Activated CD4-positive, CD25-positive, alpha-beta regulatory T cell treated with anti-CD3 and anti-CD28 coated beads, Interleukin-2, amount 50 U/mL, for 16 hours (primary cell): ENCODE results near the gene NKX1-1.

Experiments used
- DNase-seq: peaks from one replicate; pipeline ENCODE4 v3.0.0-alpha.2; 2020; ENCODE audit warnings: low read depth, low spot score

Gene NKX1-1

DNA sequence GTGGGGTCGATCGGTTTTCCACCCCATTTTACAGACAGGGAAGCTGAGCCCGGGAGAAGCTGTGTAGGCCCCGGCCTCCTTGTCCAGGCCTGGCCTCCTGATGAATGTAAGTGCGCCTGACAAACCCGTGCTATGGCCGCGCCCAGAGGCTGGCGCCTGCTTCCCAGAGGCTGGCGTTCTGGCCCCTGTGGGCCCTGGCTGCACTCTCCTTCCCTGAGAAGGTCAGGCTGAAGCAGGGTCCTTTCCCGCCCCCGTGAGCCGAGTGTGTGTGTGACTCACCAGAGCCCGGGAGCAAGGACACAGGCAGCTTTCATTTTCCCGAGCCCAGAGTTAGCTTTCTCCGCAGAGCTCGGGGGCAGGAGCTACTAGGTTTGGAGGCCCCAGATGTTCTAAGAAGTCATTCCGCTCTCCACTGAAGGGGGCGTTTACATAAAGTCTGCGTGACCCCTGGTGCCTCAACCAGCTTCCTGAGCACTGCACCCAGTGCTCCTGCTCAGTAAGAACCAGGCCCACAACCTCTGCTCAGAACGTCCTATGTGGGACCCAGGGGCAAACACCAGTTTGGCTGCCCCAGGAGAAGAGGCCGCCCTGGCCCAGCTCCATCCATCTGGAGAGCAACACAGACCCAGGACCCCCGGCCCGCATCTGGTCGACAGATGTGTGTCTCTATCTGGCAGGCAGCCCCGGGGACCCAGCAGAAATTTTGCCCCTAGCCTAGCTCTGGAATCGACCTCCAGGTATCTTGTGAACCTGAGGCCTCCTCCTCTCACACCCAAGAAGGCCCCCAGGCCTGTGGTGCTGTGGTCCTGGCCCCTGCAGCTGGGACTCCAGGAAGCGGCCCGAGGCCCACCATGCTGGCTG lies 45.6 kb downstream of the NKX1-1 start:
- DNase-seq, result no peak

DNA sequence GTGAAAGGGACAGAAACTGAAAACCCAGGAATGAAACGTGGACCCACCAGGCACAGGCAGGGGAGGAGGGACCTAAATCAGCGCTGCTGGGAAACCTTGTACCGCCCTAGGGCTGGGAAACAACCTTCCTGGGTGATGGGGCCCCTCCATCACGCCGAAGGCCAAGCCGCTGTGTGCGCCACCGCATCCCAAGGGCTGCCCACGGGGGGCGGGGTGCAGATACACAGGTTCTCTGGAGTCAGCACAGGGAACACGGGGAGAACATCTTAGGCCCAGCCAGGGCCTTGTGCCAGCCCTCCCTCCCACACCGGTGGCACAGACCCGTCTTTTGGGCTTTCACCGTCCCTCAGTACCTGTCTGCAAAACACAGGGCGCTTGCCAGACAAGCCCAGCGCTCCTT lies 46.3 kb downstream of the NKX1-1 start:
- DNase-seq, result no peak

DNA sequence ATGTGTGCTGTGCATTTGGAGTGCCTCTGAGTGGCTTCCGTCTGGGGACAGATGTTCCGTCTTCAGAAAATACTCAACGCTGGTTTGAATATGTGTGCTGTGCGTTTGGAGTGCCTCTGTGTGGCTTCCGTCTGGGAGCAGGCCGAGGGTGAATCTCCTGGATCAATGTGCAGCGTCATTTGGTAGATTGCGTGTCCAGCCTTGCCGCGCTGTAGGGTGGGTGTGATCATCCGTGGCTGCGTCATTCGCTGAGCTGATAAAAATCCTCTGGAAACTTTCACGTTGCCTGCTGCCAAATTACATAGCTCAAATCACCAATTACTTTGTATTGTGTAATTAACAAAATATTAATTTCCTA lies 47.1 kb downstream of the NKX1-1 start:
- no peak for DNase-seq

DNA sequence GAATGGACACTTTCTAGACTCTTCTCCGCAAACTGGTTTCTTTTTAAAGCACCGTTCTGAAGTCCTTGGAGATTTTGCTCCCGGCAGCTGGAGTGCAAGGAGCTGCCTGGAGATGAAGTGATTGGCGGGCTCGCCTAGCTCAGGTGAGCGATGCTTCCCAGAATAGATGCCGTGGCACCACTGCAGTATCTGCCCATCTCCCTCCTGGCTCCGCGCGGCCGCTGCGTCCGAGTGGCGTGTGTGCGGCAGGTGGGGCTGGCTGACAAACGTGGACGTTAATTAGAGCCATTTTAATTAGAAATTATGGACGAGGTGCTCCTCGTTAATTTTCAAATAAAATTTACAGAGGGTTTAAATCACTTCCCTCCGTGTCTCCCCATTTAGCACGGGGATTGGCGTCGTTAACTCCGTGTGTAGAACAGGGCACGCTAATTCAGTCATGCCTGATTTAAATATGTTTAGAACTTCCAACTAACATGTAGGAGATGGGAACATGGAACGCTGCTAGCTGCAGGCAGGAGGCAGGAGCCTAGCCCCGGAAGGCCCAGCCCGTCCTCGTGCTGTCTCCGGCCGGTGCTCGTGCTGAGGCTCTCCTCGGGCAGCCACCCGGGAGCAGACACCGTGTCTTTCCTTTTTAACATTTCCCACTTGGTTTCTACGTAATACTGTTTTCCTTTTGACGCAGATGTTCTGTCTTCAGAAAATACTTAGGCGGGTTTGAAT lies 47.7 kb downstream of the NKX1-1 start:
- DNase-seq, result no peak

DNA sequence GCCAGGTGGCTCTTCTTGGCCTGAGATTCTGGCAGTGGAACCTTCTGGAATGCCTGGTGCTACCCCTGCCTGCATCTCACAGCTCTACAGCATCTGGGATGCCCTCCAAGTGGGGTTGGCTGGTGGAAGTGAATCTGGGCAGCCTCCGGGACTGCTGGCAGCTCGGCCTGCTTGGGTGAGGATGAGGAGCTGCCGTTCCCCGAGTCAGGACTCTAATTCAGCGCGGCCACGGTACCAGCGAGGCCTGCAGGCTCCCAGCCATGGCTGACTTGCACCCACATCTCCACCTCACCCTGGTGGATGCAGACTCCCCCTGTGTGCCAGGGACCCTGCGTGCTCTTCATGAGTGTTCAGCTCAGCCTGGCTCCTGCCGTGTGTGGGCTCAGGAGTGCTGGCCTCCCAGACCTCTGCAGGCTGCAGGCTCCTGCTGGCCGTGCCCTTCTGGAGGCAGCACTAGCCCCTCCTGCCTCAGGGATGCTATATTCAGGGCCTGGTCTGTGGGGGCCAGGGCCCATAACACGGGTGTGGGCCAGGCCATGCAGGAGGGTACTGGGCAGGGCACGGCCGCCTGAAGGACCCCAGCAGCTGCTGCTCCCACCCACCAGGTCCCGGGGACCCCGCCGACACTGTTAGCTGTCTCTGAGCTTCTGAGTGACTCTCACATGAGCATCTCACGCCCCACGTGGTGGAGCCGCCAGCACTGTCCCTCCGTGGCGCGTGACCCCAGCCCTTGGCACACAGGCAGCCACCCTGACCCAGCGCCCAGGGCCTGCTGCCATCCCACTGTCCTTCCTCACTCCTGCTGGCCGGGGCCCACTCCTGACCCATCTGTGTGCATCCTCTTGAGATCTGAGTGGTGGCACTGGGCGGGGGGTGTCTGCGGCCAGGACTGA lies 48.6 kb downstream of the NKX1-1 start:
- DNase-seq, result no peak

DNA sequence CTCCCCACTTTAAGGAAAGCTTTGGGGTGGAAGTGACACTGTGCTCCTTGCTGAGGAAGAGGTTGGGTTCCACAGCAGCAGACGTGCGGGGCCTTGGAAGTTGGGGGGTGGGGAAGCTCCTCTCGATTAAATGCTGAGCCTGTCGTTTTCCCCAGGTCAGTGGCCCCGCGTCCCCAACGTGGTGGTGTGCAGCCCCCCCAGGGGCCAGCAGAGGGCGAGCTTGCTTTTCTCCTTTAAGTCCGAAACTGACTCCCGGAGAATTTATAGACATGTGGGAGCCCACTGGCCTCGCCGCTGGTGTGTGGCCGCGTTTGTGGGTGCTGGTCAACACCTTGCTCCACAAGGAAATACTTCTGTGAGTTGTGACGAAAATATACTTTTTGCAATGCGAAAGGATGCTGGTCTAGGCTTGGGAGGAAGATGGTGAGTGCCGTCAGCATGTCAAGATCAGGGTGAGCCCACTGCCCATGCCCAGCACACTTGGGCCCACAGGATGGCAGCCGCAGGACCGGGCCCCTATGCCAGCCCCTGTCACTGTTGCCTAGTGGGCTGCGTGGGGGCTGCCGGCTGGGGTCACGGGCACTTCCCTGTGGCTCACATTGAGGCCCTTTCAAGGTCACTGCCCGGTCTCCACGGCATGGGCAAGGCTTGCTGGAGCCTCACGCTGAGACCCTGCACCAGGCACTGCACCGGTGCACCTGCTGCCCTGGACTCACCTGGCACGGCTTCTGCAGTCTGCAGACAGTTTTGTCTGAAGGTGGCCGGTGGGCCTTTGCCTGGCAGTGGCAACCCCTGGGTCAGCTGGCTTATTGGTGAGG lies 49.9 kb downstream of the NKX1-1 start:
- no peak for DNase-seq

DNA sequence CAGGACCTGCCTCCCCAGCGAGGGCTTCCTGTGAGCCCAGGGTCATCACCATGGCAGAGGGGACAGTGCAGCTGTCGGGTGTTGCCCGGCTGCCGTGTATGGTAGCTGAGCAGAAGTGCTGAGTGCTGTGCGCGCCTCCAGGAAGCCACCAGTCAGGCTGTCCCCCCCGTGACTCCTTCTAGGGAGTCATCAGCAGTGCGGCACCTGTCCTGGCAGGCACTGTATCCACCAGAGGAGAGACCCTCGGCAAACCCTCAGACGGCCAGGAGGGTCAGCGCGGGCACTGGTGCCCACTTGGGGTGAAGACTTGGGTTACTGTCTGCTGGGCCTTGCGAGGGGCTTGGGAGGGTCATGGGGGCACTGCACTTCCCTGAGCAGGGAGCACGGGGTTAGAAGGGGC lies 50.9 kb downstream of the NKX1-1 start:
- DNase-seq, result no peak

DNA sequence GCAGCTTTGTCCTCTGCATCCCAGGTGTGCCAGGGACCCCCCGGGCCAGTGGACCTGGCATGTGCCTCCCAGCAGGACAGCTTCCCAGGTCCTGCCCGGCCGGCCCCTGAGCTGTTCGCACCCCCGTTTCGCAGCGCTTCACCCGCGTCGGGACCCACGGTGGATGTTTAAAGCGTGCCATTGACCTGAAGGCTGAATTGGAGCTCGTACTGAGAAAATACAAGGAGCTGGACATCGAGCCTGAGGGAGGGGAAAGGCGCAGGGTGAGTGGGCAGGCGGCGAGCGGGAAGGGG lies 51.3 kb downstream of the NKX1-1 start:
- no peak for DNase-seq

DNA sequence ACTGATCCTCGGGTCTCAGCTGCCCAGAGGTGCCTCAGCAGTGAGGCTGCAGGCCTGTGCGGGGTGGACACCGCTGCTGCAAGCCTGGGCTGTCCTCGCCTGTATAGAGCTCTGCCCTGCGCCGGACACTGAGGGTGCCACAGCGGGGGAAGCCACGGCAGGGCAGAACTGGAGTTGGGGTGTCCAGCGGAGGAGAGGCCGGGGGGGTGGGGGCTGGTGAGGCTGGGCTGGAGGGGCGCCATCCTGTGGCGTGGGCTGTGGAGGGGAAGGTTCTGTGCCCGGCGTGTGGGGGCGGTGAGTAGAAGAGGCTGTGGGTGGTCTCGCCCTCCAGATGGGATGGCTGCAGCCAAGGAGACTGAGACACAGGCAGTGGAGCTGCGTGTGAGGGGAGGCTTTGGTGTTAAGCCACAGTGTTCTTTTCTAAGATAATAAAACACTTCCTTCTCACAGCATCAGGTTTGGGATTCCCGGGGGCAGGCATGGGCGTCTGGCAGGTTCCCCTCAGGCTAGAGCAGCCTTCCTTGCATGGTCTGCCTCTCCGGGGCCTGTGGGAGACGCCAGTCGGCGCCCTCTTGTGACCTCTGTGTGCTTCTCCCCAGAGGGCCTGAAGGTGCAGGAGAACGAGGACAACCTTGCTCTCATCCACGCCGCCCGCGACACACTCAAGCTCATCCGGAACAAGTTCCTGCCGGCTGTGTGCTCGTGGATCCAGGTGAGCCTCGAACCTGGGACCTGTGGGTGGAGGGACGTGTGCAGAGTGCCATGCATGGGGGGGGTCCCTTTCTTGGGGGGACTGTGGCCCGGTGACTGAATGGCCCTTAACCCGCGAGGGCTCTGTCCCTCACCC lies 51.9 kb downstream of the NKX1-1 start:
- DNase-seq, result no peak

DNA sequence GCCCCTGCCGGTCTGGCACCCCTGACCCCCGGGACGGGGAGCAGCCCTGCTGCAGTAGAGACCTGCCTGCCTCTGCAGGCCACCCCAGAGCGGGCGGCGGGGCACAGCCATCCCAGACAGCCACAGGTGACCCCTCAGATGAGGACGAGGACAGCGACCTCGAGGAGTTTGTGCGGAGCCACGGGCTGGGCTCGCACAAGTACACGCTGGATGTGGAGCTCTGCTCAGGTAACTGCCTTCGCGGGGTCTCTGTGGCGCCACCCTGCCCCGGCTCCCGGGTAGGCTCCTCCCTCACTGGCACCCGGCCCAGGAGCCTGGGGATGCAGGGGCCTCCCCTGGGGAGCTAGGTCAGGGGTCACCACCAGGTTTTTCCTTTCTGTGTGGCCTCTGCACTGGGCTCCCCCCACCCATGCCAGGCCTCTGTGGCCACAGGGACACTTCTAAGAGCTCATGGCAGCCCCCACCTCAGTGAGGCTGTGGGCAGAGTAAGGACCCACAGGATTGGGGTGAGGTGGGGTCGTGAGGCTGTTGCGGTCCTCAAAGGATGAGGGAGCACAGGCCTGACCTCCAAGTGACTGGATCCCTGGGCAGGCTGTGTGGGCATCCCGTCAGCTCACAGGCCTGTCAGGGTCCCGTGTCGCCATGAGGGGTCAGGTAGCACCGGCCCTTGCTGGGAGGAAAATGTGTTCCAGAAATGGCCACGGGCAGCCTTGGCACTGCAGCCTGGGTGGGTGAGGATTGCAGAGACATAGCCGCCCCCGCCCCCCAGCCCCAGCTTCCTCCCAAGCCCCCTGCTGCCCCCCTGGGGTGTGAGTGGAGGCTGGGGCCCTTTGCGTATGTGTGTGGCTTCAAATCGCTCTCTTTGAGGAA lies 52.8 kb downstream of the NKX1-1 start:
- no peak for DNase-seq
